DMS153 (cell line): ENCODE data around the gene GSG1L.

Experiments used
- DNase-seq: peaks from one replicate; lab custom pipeline; 2025; lab: John Stamatoyannopoulos, UW

The GSG1L gene

GRCh38 chr16:27847030-27847550, 216.4 kb downstream of the GSG1L start:
- no peak for DNase-seq

GRCh38 chr16:27844826-27845225, 218.7 kb downstream of the GSG1L start:
- DNase-seq: no peak

GRCh38 chr16:27843800-27844199, 219.7 kb downstream of the GSG1L start:
- DNase-seq: no peak

GRCh38 chr16:27841911-27842310, 221.6 kb downstream of the GSG1L start:
- DNase-seq: no peak

GRCh38 chr16:27841061-27841801, 222.3 kb downstream of the GSG1L start:
- DNase-seq: no peak

DNA sequence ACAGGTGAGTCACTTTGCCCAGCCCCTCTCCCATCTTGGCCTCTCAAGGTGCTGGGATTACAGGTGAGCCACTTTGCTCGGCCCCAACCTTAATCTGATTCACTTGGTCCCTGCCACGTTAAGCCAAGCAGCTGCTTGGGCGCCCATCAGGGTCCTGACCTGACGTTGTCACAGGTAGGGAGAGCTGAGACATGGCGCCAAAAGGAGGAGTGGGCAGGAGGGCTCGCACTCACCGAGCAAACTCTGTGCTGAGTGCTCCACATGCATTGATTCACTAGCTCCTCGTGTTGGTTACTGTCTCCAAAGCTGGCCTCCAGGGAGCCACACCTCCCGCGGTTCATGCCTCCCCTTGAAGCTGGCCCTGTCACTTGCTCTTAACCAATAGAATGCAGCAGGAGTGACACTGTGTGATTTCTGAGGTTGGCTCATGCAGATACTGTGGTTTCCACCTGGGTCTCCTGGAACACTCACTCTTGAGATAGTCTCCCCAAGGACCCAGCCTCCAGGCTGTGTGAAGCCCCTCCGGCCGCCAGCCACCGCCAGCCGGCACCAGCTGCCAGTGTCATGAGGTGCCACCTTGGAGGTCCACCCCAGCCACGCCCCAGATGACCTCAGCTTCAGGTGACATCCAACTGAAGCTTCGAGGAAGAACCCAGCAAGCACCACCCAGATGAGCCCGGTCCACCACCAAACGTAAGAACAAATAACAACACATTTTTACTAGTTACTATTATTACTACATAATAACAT, 223.0 kb downstream of the GSG1L start:
- DNase-seq: no peak

DNA sequence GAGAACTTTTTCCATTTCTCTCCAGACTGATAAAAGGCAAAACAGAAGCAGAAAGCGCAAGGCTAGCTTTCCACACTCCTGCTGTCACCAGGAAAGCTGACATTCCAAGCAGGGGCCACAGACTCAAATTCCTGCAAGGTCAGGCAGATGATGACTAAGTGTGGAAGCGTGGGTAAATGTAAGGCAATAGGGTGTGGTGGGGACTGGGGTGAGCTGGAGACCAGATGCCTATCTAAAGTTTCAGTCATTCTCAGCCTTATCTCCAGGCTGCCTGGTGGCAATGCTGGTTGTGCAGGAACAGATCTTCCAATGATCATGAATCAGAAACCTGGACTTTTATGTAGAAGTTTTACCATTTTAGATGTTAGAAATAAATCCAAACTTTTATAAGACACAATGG, 224.1 kb downstream of the GSG1L start:
- no peak for DNase-seq

- no peak for DNase-seq
Observed at GRCh38 chr16:27838536-27839175, 224.9 kb downstream of the GSG1L start.

DNA sequence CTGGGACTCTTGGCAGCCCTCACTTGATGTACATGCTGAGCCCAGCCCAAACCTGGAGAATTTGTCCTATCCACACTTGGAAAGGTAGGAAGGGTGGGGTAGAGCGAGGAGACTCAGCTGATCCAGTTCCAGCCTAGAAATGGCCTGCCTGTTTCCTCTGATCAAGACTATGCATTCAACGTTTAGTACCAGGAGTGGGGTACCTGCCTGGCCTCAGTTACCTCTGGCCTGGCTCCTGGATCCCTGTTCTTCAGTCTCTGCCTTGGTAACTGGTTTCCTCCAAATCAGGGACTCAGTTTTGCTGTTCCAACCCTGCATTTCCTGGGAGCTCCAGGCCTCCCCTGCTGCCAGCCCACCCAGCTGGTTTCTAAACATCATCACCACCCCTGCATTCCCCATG, 233.5 kb downstream of the GSG1L start:
- no peak for DNase-seq

DNA sequence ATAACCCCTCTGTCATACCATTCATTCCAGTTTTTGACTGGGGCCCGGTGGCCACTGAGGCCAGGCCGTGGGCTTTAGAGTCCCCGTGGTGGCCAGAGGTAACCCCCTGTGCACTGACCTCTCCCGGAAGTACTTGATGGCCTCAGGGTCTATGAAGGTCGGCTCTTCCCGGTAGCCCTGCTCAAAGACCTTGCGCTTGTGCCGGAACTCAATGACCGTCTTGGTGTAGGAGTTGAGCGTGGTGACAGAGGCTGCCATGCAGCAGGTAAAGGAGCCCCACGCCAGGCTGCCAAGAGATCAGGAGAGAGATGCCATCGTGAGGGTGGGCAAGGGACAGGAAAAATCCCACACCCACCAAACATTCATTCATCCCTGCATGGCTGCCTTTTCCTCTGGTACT, 234.8 kb downstream of the GSG1L start:
- no peak for DNase-seq

GRCh38 chr16:27827765-27828164, 235.7 kb downstream of the GSG1L start:
- no peak for DNase-seq

GRCh38 chr16:27826893-27827289, 236.6 kb downstream of the GSG1L start:
- DNase-seq: no peak

- DNase-seq: no peak
Observed at GRCh38 chr16:27826081-27826892, 237.2 kb downstream of the GSG1L start.

- no peak for DNase-seq
Observed at GRCh38 chr16:27824786-27825185, 238.7 kb downstream of the GSG1L start.

DNA sequence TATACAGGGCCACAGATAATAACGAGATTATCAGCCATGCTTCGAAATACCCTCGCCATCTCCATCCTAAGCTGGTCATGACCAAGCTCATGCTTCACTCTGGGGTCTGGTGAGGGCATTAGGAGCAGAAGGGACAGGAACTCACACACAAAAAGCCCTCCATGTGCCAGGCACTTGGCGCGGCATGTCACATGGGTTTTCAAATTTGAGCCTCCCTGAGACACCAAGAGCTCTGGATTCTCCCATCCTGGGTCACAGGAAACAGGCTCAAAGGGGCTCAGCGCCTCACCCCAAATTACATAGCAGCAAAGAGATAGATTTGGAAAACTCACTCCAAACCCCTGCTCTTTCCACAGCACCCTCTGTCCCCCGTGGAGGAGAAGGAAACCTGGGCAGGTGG, 239.5 kb downstream of the GSG1L start:
- DNase-seq: no peak

GRCh38 chr16:27823421-27823820, 240.1 kb downstream of the GSG1L start:
- no peak for DNase-seq

DNA sequence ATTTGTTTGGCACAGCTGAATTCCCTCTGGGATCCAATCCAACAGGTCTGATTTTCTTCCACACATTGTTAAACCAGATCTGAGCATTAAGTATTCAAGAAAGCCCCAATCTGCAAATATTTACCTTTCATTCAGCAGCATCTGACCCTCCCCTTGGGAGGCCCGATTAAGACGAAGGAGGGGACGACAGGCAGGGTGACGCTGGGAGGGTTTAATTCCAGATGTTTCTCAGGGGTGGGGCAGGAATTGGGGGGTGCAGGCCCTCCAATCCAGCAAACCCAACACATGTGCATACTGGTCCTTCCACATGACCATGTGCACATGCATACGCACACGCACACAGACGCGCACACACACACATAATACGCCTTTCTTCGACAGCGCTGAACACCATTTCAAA, 240.5 kb downstream of the GSG1L start:
- DNase-seq: no peak

DNA sequence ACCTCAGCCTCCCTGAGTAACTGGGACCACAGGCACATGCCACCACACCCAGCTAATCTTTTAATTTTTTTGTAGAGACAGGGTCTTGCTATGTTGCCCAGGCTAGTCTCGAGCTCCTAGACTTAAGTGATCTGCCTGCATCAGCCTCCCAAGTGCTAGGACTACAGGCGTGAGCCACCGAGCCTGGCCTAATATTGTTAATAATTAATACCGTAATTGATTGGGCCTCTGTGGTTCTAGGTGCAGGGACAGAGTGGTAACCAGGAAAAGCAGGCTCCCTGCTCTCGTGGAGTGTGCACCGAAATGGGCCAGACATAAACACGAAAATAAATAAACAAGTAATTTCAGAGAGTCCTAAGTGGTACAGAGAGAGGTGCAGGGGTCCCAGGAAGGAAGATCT, 241.0 kb downstream of the GSG1L start:
- DNase-seq: no peak

GRCh38 chr16:27820646-27821345, 242.7 kb downstream of the GSG1L start:
- no peak for DNase-seq

DNA sequence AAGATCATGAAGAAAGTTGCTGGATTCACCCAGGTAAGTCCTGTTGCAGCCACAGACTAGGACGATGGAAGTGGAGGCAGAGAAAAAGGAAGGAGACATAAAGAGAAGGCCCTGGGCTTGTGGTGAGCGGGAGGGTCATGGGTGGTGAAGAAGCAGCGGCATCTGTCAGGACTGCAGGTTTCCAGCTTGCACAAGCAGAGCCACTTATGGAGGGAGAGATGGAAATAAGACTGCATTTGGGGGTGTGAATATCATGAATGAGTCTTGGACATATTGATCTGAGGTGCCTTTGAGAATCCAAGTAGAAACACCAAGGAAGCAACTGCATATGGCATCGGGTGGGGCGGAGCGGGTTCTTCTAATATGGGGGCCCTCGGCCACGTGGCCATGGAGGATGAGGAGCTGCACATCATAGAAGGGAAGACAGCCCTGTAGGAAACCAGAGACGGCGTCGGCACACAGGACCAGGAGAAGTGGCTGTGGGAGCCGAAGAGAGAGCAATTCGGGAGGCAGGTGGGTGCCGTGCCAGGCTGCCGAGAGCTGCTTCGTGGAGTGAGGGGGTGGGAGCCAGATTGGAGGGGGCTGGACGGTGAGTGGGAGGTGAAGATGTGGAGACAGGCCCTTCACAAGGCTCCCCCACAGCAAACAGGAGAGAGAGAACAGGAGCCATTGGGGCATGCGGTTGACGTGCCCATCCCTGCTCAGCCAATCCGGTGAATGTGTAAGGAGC, 243.5 kb downstream of the GSG1L start:
- DNase-seq: no peak

DNA sequence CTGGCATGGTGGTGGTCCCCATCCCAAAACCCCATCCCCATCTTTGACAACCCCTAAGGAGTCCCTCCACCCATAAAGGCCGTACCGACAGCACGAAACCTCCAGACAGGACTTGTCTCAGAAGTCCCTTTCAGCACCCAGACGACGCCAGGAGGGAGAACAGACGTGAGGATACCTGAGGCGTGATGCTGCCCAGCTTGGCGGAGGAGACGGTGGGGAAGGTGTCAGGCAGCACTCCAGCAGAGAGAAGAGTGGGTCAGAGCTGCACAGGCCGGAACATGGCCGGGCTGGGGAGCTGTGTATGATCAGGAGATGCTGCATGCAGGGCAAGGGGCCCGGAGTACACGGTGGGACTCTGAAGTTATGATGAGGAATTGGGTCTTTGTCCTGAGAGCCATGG, 244.2 kb downstream of the GSG1L start:
- DNase-seq: no peak
